SH-SY5Y (cell line): ENCODE measurements around the gene ASCC1.

Experiments used
- GATA2 ChIP-seq: IDR thresholded peaks from 2 replicates; pipeline ENCODE4 v1.6.1; 2011; ENCODE audit warnings: mild to moderate bottlenecking, low read depth, low read length
- GATA3 ChIP-seq: IDR thresholded peaks from 2 replicates; pipeline ENCODE4 v1.6.1; 2011; ENCODE audit warnings: low read depth, mild to moderate bottlenecking, low read length, moderate library complexity

- TF ChIP-seq GATA3 (no peak), GATA2 (no peak)
Observed at GRCh38 chr10:72260239-72260975, 44.3 kb upstream of the ASCC1 start.
